Measurements from ENCODE around the gene ZNF746.

ZNF746 gene

DNA sequence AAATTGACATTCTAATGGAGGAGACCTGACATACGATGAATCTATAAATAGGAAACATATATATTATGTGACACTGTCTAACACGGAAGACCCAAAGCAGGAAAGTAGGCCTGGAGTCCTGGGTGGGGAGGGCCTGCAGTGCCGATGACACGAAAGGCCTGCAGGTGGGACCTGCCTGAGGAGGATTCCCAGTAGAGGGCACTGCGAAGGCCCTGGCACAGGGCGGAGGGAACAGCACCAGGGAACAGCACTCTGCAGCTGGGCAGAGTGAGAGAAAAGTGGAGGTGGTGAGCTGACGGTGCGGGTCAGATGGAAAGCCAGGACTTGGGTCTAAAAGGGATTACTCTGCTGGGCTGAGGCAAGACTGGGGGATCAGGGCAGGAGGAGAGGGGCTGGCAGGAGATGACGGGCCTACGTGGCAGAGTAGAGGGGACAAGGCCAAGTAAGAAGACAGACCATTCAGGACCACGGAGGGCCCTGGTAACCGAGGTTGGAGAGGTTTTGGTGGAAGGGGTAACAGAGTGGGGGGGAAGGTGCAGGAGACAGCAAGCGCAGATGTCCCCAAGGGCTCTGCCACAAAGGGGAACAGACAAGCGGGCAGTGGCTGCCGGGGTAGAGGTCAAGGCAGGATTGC lies 8.1 kb downstream of the ZNF746 start:
- no peak for DNase-seq

DNA sequence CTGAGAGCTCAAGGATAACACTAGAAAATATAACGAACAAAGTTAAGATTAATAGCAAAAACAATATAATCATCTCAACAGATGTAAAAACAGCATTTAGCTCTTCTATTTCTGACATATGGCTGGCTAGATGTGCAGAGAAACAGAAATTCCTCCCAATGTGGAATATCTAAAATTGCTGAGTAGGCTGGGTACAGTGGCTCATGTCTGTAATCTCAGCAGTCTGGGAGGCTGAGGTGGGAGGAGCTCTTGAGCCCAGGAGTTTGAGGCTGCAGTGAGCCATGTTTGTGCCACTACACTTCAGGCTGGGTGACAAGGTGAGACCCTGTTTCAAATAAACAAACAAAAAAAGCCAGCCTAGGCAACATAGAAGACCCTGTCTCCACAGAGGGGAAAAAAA lies 18.0 kb downstream of the ZNF746 start:
- DNase-seq = no peak

GRCh38 chr7:149478754-149479153 lies 18.9 kb downstream of the ZNF746 start:
- DNase-seq = no peak

DNA sequence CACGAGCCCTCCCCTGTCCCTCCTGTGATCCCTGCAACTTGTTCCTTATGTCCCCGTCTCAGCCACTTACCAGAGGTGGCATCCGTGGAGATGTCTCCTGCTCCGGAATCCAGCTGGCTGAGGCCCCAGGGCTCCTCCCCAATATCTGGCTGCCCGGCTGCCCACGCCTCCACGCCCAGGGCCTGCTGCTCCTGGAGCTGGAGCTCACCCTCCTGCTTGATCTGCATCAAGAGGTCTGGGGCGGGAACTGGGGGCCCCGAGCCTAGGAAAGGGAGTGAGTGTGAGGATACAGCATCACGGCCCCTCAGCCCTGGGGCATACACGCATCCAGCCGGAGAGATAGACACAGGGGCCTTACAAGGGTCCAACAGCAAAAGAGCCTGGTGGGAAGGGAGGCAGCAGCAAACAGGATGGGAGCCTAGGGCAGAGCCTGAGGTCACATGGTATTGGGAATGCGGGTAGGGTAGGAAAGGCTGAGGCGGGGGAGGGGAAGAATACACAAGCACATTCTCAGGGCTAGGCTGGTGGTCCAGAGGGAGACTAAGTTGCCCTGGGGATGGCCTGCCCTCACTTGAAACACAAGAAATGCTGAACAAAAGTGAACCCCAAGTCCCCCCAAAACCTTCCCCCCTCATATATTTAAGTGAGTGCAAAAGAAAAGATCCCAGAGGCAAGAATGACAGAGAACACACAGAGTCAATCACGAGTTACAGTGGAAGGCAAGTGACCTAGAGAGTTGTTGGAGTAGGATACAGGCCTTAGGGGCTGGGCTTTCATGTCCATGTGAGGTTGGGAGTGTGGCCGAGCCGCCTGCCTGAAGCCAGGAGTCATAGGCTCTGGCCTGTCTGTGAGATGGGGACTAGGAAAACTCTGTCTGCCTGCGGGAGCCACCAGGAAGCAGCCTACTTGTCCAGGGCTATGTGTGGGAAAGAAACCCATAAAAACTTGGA lies 19.8 kb downstream of the ZNF746 start:
- DNase-seq = no peak

GRCh38 chr7:149476791-149477190 lies 20.8 kb downstream of the ZNF746 start:
- no peak for DNase-seq

GRCh38 chr7:149475121-149476045 lies 22.2 kb downstream of the ZNF746 start:
- DNase-seq = no peak

DNA sequence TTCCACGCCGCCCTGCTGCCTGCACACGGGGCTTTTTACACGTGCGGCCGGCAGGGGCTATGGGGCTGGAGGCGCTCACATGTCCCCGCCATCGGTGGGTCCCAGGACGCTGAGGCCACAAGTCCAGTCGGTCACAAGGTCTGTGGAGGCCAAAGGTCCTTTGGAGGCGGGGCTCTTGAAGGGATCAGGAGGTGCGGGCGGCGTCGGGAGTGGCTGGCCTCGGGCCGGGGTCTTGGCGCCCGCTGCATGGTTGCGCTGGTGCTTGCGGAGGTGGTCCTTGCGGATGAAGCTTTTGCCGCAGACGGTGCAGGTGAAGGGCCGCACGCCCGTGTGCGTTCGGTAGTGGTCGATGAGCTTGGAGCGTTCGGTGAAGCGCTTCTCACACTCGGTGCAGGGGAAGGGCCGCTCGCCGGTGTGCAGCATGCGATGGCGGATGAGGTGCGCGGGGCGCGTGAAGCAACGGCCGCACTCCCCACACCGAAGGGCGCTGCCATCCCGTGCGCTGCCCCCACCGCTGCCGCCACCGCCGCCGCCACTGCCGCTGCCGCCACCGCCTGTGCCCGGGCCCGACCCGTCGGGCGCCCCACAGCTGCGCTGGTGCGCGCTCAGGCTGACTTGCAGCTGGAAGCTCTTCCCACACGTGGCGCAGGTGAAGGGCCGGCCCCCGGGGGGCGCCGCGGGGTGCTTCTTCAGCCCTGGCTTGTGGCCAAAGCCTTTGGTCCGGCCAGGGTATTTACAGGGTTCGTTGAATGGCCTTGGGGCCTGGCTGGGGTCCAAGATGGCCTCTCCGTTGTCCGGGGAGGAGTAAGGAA lies 23.1 kb downstream of the ZNF746 start:
- DNase-seq = no peak

- no peak for DNase-seq
Measured at GRCh38 chr7:149473251-149473650, 24.4 kb downstream of the ZNF746 start.

DNA sequence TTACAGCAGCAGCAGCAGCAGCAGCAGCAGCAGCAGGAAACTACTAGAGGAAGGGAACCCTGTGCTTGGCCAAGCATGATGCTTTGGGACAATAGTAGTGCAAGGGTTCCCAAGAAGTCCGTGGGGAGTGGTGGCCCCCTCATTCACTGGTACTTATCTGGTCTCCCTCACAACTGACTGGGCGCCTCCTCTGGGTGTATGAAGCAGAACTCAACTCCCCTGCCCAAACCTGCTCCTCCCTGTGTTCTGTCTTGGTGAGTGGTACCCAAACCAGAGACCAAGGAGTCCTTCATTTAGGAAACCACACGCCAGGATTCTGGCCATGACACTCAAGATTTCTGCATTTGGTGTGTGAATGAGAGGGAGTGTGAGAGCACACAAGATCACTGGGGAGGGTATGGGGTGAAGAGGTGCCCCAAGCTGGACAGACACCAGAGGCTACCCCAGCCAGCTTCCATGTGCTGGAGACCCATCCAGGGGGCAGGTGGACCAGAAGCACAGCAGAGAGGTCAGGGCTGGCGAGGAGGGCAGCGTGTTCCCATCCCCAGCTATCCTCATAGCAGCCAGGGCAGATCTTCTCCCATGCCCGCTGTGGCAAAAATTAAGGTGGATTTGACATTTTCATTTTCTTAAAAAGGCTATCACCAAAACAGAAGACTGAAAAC lies 26.2 kb downstream of the ZNF746 start:
- no peak for DNase-seq

GRCh38 chr7:149469806-149470205 lies 27.8 kb downstream of the ZNF746 start:
- DNase-seq = no peak

DNA sequence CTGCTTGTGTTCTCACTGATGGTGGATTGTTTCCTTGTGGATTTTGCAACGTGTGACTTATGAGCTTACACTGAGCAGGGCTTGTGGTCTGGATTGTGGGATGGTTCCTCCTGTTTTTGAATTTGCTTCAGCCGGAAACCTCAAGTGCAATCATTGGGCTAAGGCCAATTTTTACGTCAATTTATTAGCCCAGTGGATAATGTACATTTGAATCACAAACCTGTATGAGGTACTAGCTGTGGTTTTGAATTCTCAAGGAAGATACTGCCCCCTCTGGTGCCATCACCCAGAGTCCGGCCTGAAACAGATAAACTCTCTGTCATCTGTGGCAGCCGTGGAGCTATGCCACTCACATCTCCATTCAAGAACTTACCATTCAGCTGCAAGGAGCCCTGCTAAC lies 29.4 kb downstream of the ZNF746 start:
- DNase-seq = no peak

DNA sequence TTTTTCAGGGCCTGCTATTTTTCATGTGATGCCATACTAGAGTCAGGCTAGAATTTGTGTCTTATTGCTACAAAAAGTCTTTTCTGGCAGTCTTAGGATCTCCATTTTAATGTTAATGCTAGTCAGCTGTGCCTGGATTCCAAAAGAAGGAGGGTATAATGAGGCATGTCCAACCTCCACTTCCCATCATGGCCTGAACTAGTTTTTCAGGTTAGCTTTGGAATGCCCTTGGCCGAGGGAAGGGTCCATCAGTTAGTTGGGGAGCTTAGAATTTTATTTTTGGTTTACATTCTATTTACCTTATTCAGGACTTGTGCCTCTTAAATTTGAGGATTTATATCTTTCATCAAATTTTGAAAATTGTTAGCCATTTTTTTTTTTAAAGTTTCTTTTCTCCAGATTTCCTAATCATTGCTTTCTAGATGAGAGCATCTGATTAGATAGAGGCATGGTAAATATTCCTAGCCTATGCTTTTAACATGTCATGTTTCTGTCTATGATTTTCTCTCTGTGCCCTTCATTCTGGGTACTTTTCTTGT lies 30.2 kb downstream of the ZNF746 start:
- DNase-seq = no peak

DNA sequence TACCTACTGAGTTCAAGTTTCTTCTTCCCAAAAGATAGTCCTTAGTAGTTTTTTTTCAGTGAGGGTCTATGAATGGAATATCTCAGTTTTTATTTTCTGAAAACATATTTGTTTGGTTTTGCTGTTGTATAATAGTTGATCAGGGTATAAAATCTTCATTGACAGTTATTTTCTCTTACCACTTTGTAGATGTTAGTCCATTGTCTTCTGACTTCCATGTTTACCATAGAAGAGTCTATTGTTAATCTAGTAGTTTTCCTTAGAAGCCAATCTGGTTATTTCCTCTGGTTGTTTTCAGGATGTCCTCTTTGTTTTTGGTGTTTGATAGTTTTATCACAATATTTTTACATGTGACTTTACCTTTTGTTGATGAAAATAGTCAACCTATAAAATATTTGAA lies 31.2 kb downstream of the ZNF746 start:
- DNase-seq = no peak

- no peak for DNase-seq
Measured at GRCh38 chr7:149463500-149464161, 34.0 kb downstream of the ZNF746 start.

- DNase-seq = no peak
Measured at GRCh38 chr7:149462101-149462520, 35.5 kb downstream of the ZNF746 start.

DNA sequence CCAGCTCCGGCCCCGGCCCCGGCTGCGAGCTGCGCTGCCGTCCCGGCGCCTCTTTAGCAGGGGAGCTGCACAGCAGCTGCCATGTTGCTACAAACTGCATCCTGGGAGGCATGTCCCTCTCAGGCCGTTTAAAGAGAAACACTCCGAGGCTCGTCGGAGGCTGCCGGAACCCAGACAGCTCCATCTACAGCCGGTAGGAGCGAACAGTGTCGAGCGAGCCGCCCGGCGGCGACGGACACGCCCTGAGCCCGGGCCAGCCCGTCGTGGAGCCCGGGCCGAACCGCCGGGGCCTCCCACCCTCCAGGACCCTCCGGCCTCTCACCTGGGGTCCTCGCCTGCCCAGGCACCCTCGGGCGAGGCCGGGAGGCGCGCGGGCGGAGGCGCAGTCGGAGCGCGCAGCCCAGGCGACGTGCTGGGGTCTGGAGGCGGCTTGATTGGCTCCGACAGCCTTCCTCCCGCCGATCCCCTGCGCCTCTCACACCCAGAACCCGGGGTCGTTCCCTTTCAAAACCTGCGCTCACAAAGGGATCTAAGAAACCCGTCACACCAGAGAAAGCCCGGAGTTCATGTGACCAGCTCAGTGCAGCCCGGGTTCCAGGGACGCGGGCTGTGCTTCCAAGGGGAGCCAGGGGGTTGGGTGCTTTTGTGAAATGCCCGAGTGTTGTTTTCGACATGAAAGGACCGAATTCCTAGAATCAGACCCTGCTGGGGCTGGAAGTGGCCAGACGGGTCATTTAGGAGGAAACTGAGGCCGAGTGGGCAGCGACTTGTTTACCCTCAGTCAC lies 36.9 kb downstream of the ZNF746 start, which contains the start of gene ZNF777:
TSS of gene ZNF777 (minus strand) at position 570 of the 785 bp plus-strand sequence. CDS start 5,040 bp downstream, outside the sequence.
- DNase-seq = peak; percentile 79 to 80

- peak; percentile 26 to 53 for DNase-seq
Measured at GRCh38 chr7:149459540-149460452, 37.8 kb downstream of the ZNF746 start.

DNA sequence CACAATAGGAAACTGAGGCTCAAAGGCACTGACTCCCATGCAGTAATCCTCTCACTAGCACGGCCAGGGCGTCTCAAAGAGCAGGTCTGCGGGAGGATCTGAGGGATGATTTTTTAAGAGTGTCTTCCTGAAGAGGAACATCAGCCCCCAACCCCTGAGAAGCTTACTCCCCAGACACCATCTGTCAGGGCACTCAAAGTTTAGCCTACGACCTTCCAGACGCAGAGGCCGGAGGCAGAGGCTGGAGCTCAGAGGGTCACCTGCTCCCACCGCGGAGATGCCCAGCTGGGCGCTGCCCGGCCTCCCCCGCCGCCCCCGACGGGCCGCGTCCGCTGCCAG lies 38.4 kb downstream of the ZNF746 start:
- no peak for DNase-seq

- no peak for DNase-seq
Measured at GRCh38 chr7:149458235-149458634, 39.4 kb downstream of the ZNF746 start.
